ENCODE data around the gene LMBRD1.
"Not testable (repeated sequence)": the region's sequence is repeated elsewhere in the genome, so short reads cannot be mapped to it uniquely, and the experiment has no call there.

Gene LMBRD1

DNA sequence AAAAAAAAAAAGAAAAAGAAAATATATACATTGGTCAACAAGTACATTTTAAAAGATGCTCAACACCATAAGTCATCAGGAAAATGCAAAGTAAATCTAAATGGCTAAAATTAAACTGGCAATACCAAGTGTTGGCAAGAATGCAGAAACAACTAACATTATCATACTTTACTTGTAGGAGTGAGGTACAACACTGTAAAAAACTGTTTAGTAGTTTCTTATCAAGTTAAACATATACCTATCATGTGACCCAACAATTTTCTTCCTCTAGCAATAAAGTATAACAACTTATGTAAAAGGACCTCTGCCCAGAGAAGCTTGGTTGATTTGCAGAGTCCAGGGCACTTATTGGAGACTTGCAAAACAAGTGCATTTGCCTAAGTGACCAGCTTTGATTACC lies 40.4 kb downstream of the LMBRD1 start:
- no peak for DNase-seq (ENCODE audit: low spot score)
- no peak for FAIRE-seq

DNA sequence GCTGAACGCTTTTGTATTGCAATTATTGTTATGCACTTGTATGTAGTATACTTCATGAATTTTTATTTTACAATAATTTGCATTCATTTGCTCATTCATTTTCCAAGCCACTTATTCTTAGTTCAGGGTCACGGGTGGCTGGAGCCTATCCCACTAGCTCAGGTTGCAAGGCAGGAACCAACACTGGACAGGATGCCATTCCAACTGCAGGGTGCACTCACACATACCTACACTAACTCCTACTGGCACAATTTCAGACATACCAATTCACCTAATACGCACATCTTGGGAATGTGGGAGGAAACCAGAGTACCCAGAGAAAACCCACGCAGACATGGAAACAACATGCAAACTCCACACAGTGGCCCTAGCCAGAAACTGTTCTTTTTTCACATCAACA lies 61.8 kb downstream of the LMBRD1 start:
- FAIRE-seq (no peak), DNase-seq (ENCODE audit: low spot score) (no peak)

DNA sequence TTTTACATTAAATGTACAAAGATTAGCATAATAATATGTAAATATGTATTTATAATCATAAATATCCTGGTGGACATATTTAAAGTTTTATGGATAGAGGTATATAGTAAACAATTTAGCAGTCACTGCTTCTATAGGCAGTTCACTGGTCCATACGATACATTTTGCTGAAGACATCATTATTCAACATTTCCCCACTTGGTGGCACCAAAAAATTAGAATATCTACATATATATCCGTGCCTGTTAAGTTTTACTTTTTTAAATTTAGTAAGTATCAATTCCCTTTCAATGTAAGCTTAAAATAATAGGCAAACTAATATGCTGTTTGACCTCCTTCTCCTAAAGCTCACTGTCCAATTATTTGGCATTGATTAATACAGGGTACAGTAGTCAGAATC lies 64.2 kb downstream of the LMBRD1 start:
- DNase-seq (ENCODE audit: low spot score) = no peak

DNA sequence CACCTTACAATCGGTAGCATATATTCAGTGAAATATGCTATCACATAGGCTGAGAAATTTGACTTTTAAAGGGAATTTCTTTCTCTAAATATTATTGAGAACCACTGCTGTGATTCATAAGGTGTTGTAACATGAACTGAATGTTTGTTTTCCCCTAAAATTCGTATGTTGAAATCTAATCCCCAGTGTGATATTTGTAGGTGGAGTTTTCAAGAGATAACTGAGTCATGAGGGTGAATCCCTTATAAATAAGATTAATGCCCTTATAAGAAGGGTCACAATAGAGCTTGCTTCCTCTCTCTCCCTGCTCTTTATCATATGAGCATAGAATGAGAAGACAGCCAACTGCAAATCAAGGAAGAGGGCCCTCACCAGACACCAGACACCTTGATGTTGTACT lies 64.8 kb downstream of the LMBRD1 start:
- FAIRE-seq (no peak), DNase-seq (ENCODE audit: low spot score) (no peak)

More for the DNA sequence above, 64.2 kb downstream of the LMBRD1 start:
- FAIRE-seq = no peak

DNA sequence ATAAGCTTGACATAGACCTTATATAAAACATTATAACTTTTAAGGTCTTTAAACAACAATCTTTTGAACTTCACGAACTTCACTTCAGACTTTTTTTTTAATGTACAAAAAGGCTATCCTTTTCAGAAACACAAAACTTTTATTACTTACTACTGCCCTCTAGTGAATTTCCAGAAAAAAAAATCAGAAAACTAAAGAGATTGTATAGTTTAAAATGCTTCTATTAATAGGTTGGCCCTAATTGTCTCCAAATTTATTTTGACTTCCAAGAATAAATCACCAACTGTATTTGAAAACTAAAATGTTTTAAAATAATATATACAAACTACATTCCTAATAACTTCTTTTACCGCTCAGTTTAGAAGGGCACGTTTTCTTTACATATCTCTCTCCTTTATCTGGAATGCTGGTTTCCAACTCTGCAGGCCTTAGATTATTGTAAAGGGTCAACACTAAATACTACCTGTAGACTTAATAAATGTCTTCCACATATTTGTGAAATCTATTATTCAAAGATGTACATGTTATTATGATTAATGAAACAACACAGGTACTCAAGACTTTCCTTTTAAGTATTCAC lies 66.8 kb downstream of the LMBRD1 start:
- FAIRE-seq (no peak), DNase-seq (ENCODE audit: low spot score) (no peak)

DNA sequence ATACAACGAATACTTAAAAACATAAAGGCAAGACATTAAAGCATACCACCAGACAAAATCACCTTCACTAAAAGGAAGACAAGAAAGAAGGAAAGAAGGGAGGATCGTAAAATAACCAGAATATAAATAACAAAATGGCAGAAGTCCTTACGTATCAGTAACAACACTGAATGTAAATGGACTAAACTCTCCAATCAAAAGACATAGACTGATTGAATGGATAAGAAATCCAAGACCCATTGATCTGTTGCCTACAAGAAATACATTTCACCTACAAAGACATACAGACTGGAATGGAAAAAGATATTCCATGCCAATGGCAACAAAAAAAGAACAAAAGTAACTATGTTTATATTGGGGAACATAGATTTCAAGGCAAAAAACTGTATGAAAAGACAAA lies 74.1 kb downstream of the LMBRD1 start:
- no peak for DNase-seq (ENCODE audit: low spot score)
- FAIRE-seq = no peak

DNA sequence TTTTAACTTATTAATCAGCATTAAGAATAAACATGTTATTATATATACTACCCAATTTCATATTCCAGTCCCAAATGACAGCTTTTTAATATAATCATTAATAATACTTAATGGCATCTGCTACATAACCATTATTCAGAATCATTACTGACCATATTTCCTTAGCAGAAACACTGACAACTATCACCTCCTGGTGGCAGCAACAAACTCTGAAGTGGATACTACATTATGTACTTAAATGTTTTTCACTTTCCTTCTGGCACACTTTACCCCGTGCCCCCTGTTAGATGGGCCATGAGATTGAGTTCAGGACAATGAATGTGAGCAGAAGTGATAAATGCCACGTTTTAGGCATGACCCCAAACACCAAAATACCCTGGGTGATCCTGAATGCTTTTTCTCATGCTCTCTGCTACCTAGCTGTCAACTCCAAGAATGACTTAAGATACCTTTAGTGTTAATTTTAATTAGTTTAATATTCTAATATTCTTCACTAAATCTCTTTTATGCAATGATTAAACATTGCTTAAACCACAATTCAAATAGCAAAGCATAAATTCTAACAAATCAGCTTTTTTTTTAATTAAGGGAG lies 77.1 kb downstream of the LMBRD1 start:
- no peak for FAIRE-seq
- DNase-seq (ENCODE audit: low spot score) = peak; percentile 11

DNA sequence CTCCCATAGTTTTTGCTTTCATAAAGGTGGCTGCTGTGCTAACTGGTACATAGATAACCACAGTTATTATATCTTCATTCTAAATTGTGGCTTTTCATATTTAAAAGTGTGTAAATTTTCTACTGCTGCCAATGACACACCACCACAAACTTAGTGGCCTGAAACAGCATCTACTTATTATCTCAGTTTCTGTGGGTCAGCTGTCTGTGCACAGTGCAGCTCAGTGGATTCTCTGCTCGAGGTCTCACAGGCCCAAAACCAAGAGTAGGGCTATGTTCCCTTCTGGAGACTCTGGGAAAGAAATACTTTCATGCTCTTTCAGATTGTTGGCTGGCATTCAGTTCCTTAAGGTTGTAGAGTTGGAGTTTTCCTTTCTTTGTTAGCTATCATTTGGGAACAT lies 90.1 kb downstream of the LMBRD1 start:
- no peak for FAIRE-seq
- no peak for DNase-seq (ENCODE audit: low spot score)

DNA sequence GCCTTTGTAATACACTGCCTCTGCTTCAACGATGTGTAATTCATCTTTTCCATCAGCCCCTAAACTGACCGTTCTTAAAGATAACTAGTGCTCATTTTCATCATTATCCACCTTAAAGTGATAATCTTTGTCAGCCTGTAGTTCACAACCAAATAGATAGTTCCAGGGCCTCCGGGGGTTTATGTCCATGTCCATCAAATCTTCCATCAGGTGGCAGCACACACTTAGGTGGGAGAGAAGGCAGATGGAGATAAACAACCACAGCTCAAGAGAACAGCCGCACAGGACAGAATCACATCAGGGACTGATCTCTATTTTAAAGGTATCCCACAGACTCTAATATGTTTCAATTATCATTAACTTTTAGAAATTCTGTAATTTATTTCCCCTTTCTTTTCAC lies 90.9 kb downstream of the LMBRD1 start:
- no peak for FAIRE-seq

DNA sequence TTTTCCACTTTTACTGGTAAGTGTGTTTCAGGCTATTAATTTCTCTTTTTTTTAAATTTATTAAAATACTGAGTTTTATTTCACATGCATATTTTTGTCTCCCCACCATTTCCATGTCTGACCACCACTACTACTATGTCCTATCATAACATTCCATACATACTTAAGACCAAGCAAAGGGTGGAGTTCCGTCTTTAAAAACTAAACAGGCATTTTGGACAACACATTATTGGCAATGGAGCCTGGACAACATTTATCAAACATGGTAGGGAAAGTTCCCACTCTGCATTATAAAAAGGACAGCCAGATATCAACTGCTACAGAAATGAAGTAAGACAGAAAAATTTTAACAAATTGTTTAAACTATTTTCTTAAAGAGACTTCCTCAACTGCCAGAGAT lies 91.9 kb downstream of the LMBRD1 start:
- DNase-seq (ENCODE audit: low spot score) = no peak

More for the DNA sequence above, 90.9 kb downstream of the LMBRD1 start:
- no peak for DNase-seq (ENCODE audit: low spot score)

DNA sequence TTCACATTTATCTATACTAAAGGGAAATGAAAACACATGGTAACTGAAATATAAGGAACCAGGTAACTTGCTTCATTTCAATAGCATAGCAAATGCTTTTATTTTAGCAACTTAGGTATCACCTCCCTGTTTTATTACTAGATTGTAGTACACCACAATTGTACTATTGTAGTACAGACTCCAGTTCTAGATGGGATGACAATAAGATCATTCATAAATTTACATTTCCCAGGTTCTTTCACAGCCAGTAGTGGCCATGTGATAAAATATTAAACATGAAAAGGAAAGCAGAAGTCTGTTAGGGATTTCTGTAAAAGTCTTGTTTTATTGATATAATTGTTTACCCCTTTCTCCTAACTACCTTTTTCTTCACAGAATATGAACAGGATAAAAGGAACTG lies 97.2 kb downstream of the LMBRD1 start:
- DNase-seq (ENCODE audit: low spot score) = no peak
- FAIRE-seq = no peak

More for the DNA sequence above, 91.9 kb downstream of the LMBRD1 start:
- no peak for FAIRE-seq

DNA sequence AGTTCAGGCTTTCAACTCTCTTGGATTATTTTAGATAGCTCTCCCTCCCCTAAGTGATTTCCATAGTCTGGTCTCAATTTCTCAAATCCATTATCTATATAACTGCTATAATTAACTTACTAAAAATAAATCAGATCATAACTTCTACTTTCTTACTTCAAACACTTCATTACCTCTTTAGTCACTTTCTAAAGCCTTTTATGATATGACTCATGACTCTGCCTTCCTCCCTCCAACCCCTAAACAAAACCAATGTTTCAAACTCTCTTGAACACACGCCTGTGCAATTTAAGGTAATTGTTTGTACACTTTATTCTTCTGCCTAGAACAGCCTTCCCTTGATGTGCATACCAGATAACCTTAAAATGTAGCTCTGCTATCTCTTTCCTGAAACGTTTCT lies 100.5 kb downstream of the LMBRD1 start:
- DNase-seq (ENCODE audit: low spot score) = no peak

DNA sequence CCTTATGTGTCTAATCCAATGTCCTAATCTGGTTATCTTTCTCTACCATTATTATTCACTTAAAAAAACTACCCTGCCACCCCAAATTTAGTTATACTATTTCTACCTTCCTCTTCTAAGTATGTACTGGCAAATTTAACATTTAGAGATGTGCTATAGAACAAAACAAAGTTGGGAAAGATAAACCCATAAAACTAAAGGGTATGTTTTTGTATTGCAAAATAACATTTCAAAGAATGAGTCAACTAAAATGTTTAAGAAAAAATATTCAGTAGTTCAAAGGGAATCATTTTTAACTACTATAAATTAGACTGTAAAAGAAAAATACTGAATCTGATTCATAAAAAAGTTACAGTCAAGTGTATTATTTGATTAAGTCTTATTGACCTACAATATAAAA lies 103.0 kb downstream of the LMBRD1 start:
- FAIRE-seq = no peak
- no peak for DNase-seq (ENCODE audit: low spot score)

More for the DNA sequence above, 100.5 kb downstream of the LMBRD1 start:
- FAIRE-seq = no peak

DNA sequence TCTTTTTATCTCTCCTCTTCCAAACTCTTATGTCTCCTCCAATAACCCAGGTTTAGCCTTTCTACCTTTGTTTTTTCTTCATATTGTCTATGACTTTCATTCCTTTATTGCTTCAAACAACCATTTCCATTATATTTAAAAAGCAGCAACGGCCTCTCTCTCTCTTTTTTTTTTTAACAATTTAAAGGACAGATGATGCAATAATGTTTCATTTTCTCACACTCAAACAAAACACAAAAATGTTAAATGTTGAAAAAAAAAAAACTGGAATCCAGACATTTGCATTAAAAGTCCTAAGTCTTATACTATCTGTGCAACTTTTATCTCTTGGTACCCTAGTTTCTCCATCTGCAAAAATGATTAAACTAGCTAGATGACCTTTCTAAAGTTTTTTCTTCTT lies 105.8 kb downstream of the LMBRD1 start:
- FAIRE-seq = no peak

DNA sequence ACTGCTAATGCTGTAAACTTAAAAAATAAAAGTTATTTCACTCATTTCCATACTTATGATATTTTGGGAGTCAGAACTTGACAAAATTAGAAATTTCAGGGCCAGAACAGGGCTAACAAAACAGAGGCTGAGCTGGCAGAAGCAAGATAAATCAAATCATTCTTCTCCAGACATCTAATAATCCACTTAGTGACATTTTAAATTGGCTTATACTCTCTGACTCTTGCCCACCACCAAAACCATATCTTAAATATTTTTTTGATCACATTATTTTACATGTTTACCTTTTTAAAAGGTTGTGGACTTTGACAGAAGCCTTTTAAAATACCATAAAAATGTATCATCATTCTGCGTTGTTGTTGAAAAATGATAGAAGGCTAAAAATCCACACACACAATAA lies 116.5 kb downstream of the LMBRD1 start:
- no peak for FAIRE-seq
- no peak for DNase-seq (ENCODE audit: low spot score)

More for the DNA sequence above, 105.8 kb downstream of the LMBRD1 start:
- no peak for DNase-seq (ENCODE audit: low spot score)

DNA sequence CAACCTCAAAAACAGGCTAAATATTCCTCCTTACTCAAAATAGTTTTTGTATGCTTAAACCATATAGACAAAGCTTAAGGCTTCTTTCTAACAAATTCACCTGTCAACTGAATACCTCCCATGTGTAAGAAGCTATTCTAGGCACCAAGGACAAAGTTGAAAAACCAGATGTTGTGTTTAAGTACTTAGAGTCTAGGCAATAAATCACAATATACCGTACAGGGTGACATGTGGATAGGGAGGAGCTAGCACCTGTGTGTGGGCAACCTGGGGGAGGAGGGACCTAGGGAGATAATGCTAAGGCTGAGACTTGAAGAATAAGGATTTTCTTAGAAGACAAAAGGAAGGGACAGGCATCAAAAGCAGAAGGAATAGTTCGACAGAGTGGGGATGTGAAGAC lies 123.5 kb downstream of the LMBRD1 start:
- DNase-seq (ENCODE audit: low spot score) = no peak
- no peak for FAIRE-seq

DNA sequence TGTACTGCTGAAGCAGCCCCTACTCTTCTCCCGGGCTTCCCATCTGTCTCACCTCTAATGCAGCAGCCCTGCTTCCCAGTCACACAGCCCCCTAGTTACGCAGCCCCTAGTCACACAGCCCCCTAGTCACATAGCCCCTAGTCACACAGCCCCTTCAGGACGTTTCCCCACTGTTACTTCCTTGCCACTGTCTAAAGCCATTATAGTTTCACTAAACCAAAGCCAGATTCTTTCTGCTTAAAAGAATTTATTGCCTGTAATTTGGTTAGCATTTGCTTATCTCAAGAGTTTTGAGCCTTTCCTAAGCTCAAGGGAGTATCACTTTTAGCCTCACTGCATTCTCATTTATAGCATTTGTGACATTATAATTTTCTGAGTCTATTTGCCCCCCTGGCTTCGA lies 127.9 kb downstream of the LMBRD1 start:
- FAIRE-seq = no peak
- DNase-seq (ENCODE audit: low spot score) = no peak

DNA sequence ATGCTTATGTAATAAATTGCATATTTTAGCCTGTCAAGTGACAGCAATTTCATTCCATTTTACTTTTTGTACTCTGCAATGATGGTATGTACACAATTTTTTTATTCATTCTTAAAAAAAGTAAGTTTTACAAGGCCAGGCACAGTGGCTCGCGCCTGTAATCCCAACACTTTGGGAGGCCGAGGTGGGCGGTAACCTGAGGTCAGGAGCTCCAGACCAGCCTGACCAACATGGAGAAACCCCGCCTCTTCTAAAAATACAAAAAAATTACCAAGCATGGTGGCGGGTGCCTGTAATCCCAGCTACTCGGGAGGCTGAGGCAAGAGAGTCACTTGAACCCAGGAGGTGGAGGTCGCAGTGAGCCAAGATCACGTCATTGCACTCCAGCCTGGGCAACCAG lies 130.0 kb downstream of the LMBRD1 start:
- DNase-seq (ENCODE audit: low spot score); FAIRE-seq: not testable (repeated sequence)

DNA sequence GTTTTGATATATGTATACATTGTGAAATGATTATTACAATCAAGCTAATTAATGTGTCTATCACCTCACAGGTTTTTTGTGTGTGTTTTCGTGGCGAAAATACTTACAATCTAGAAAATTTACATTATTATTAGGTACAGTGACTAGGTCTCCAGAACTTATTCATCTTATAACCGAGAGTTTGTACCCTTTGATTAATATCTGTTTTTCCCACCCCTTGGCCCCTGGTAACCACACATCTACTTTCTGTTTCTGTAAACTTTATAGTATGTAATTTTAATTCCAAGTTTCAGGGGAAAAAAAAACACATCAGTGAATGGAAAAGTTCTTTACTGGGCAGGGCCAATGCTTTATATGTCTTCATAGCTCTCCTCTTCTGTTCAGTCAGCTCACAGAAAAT lies 131.4 kb downstream of the LMBRD1 start:
- DNase-seq (ENCODE audit: low spot score) = no peak
- FAIRE-seq = no peak

DNA sequence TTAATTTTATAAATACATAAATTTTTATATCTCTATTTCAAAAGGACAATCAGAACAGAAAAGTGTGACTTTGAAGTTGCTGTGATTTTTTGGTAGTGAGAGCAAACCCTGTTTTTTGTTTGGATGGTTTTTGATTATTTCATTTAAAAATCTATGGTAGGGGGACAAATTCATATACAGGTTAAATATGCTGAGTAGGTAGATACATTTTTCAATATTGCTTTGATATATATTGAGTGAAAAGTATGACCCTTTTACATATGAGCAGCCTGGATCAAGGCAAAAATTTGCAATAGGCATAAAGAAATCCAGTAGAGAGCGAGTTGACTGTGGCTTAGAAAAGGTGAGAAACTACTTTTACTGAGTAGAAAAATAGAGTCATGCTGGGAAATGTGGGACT lies 132.3 kb downstream of the LMBRD1 start:
- DNase-seq (ENCODE audit: low spot score) (no peak), FAIRE-seq (no peak)

DNA sequence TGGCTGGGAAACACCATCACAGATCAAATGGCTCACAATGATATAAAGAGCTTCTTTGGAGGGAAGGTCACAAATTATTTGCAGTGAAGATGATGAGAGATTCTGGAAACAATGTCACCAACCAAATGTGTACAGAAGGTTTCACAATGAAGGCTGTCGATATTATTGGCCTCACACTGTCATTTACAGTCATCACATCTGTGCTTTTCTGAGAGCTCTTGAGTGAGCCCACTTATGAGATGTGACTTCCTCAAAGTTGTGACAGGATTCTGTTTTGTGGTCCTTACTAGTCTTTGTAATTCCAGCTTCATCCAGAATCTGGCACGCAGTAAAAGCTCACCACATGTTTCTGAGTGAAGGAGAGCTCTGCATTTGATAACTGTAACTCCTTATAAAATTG lies 133.6 kb downstream of the LMBRD1 start:
- no peak for DNase-seq (ENCODE audit: low spot score)
- FAIRE-seq = no peak

DNA sequence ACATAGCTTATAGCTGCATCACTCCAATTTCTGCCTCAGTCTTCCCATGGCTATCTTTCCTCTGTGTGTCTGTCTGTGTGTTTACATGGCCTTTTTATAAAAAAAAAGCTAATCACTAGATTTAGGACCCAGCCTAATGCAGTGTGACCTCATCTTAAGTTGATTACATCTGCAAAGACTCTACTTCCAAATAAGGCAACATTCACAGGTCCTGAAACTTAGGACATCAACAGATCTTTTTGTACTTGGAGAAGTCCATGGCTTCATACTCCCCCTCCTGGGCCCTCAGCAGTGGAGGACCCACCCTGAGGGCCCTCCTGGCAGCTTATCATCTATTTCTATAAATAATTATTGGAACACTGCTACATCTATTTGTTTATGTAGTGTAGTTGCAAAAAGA lies 146.1 kb downstream of the LMBRD1 start:
- DNase-seq (ENCODE audit: low spot score) (no peak), FAIRE-seq (no peak)

DNA sequence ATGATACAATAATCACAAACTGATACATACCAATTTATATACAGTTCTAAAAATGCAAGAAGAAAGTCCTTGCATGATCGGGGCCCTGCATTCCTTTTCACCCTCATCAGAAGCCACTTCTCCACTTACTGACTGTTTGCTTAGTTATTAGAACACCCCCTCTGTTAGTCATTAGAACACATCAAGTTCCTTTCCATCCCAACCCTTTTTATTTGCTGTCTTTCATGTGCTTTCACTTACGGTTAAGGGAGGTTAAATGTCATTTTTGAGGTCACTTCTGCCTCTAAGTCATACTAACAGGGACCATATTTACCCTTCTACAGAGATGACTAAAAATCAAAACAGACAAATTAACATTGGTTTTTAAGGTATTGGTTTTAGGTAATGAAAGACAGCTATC lies 149.1 kb downstream of the LMBRD1 start:
- DNase-seq (ENCODE audit: low spot score) (no peak), FAIRE-seq (no peak)

DNA sequence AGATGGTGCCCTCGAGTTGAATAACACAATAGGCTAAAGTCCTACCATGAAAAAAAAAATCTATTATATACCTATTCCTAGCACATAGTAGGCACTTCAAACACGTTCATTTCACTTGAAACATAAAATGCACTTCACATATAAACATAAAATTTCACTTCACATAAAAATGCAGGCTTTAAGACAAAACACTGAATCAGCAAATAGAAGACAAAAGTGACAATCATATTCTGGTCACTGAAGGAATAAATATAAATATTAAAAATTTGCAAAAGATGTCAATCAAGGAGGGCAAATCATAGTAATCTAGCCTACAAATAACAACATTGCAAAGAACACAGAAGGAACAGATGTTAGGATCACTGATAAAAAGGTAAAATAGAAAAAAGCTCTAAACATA lies 153.1 kb downstream of the LMBRD1 start:
- no peak for FAIRE-seq
- DNase-seq (ENCODE audit: low spot score) = no peak
